GM19438 (cell line): ENCODE results near the gene KCNIP3.

Experiments
- ATAC-seq: cut with Tn5 transposase; IDR thresholded peaks from one replicate; pipeline ENCODE4 v1.9.1; 2021; ENCODE audit warnings: low read depth; ENCODE audit not compliant: unreplicated experiment

Gene KCNIP3

DNA sequence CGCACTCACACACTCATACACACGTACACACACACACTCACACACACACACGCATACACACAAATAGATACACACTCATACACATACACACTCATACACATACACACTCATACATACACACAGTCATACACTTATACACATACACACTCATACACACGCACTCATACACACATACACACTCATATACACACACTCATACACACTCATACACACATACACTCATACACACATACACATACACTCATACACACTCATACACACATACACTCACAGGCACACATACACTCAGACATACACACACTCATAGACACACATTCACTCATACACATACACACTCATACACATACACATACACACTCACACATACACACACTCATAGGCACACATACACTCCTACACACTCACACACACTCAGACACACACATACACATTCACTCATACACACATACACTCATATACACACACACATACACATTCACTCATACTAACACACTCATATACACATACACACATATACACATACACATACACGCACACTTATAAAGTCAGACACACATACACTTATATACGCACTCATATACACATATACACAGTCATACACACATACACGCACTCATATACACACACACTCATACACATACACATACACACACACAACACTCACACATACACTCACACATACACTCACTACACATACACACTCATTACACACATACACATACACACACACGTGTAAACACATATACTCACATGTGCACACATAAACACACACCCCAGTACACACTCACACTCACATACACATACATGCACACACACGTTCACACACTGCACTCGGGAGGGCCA lies 28.7 kb downstream of the KCNIP3 start:
- no peak for ATAC-seq

DNA sequence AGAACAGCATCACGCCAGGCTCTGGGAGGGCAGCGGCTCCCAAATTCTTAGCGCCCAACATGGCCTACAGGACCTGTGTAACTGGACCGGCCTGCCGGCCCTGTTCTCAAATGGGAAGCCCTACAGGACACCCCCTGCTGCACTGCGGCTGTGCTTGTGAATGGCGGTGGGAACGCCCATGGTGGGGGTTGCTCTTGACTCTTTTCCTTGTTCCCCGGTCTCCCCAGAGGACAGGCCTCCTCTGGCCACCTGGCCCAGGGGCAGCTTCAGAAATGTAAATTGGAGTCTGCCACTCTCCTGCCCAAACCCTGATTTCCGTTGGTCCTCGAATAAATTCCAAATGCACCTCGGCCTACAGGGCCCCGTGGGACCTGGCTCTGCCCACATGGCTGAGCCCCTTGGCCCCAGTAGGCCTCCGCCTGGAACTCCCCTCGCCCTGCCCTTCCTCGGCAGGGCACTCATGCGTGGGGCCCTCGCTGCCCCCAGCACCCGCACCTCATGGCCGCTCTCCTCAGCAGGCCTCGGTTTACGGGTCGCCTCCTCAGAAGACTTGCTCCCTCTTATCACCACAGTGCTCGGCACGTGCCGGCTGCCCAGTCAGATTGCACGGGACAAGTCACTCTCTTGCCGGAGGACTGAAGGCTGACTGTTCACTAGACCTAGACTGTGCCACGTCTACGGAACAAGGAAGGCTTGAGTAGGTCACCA lies 29.4 kb downstream of the KCNIP3 start:
- ATAC-seq, result no peak

GRCh38 chr2:95327861-95328260 lies 30.7 kb downstream of the KCNIP3 start:
- ATAC-seq, result no peak

DNA sequence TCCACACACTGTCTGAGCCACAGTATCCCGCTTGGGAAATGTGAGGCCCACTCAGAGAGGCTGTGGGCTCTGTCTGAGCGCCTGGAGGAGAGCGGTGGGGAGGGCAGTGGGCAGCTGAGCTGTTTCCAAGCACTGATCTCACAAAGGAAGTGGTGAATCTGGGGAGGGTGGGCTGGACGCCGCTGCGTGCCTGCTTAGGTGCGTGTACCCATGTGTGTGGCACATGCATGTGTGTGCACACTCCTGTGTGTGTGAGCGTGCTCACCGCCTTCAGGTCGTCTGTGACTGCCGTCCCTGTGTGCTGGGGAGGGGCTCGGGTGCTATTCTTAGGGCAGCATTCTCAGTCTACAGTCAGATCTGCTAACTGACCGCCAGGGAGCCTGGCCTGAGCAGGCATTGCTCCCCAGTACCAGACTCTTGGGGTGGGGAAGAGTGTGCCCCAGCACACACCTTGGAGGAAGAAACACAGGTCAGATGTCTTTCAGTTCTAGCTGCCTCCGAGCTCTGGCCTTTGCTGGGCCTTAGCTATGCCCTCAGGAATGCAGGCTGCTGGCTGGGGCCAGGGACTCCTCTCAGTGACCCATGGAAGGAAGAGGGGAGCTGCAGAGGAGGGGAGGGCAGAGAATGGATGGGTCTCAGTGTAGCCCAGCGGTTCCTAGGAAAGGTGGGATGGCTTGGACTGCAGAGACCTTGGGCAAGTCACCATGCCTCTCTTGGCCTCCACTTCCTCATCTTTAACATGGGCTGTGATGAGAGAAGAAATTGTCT lies 31.4 kb downstream of the KCNIP3 start:
- no peak for ATAC-seq

DNA sequence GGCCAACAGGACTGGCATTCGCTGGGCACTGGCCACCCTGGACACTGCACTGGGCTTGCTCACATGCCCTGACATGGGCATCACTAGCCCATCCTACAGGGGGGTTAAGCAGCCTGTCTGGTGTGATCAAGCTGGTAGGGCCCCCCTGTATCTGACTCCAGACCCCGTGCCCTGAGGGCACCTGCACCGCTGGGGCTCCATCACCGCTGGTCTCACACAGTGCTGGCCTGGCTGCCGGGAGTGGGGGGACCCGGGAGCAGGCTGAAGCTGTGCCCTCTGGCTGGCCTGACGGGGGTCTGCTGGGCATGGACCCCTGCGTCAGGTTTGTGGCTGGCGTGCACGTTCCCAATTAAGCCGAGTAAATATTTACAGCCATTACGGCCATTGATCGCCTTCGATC lies 32.3 kb downstream of the KCNIP3 start:
- no peak for ATAC-seq

DNA sequence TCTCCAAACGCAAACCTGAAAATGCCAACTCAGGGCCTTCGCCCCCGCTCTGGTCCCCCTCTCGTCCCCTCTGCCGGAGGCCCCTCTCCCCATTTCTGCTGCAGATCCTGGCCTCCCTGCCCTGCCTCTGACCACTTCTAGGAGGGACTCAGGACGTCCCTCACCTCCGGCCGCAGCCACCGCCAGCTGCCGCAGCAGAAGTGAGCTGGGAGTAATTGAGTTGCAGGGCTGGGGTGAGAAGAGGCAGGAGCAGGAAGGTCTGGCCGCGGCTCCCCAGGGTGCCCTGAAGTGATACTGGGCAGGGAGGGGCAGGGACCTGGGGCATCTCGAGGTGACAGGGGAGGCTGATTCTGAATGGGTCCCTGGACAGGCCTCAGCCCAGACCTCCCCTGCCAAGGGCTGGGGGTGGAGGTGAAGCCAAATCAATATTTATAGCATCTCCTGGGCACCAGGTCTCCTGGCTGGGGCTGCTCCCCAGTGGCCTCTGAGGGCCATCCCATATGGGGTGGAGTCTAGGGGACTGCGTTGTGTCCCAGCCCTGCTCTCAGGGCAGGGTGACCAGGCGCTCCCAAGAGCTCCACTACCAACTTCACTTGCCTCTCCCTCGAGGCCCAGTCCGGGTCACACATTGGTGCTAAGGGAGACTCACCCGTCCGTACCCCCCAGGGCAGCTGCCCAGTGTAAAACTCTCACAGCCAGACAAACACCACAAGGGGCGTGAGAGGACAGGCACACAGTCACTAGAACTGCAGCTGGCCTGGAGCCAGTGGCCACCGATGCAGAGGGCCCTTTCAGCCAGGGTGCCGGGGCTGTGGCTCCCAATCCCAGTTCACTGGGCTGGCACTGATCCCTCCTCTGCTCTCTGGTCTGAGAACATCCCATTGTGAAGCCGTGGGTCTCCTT lies 33.0 kb downstream of the KCNIP3 start:
- ATAC-seq, result no peak

DNA sequence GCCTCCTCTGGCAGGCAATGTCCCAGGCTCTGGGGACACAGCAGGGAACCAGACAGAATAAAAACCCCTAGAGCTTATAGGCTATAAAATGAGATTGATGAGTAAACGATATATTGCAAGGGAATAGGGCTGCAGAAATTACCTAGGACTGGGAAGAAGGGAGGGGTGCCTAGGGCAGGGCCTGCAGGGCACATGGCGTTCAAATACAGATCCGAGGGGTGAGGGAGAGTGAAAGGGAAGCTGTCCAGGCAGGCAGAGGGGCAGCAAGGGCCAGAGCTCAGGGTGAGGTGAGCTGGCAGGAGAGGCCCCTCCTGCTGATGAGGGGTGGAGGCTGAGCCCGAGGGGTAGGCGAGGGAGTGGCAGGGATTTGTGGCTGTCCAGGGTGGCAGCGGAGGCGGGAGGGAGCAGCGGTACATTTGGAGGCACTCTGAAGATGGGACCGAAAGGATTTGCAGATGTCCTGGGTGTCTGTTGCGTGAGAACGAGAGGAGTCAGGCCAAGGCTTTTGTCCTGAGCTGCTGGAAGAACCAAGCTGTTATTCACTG lies 33.7 kb downstream of the KCNIP3 start:
- no peak for ATAC-seq

GRCh38 chr2:95331606-95332005 lies 34.5 kb downstream of the KCNIP3 start:
- ATAC-seq, result no peak

DNA sequence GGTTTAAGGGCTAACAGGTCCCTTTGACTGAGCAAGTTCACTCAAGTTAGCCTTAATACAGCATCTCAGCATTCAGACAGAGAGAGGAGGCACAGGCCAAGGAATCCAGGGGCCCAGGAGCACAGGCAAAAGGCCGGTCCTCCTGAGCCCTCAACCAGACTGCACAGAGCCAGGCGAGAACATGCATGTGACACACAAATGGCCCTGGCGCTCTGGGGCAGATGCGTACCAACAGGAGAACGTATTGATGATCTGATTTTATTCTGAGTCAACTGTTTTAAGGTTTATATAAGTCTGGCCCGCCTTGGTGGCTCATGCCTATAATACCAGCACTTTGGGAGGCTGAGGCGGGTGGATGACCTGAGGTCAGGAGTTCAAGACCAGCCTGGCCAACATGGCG lies 34.9 kb downstream of the KCNIP3 start:
- ATAC-seq, result no peak

DNA sequence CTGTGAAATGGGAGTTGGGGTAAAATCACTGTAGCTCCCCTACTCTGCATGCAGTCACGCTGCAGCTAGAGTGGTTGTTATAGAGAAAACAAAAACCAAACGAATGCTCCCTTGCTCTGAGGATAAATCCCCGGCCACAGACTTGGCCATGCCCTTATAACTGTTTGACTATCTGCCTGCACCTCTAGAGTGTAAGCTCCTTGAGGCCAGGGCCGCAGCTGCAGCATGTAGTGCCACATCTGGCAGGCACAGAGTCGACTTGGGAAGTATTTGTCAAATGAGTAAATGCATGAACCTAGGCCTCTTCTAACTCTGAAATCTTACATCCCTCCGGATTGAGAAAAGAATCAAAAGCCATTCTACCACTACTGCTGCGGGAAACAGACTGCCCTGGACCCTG lies 35.9 kb downstream of the KCNIP3 start:
- no peak for ATAC-seq

DNA sequence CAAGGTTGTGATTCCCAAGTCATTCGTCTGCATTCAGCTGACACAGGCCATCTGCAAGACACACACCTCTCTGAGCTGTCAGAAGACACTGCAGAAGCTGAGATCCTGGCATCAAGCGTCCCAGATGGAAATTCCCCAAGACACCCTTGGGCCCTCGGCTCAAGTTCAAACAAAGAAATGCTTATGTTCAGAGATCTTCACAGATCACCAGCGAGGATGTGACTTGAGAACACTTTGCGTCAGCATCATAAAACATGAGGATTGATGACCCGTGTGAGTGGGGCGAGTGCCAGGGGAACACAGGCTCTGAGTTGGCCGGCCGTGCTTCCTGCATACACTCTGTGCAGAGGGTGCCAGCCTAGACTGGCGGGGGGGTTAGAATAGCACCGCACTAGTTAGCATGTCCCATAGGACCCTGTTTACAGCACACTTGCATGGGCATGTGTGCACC lies 36.8 kb downstream of the KCNIP3 start:
- no peak for ATAC-seq

DNA sequence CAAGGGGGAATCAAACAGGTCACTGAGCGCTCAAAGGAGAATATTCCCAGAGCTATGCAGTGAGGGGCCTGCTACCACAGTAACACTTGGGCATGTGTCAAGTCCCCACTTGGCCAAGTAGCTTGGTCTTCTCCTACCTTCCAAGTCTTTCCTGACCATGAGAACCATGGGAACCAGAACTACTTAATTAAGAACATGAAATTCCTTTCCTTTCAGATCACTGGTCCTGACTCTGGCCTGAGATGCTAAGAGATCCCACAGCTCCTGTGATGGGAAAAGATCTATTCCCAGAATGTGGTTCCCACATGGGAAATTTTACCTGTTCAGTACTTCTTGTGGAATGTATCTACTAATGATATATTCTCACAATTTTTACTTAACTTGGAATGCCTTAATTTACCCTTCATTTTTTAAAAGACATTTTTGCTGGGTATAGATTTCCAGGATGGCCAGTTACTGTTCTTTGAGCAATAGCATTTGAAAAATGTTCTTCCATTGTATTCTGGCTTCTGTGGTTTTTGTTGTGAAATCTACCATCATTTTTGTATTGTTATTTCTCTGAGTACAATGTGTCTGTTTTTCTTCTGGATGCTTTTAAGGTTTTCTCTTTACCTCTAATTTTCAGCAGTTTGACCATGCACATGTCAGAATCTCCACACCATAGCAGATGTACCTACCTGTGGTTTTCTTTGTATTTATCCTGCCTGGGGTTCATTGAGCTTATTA lies 37.9 kb downstream of the KCNIP3 start:
- ATAC-seq, result no peak

GRCh38 chr2:95336406-95336805 lies 39.3 kb downstream of the KCNIP3 start:
- ATAC-seq, result no peak

- ATAC-seq, result no peak
Observed at GRCh38 chr2:95337829-95338228, 40.7 kb downstream of the KCNIP3 start.

GRCh38 chr2:95342556-95343320 lies 45.6 kb downstream of the KCNIP3 start:
- ATAC-seq, result no peak

DNA sequence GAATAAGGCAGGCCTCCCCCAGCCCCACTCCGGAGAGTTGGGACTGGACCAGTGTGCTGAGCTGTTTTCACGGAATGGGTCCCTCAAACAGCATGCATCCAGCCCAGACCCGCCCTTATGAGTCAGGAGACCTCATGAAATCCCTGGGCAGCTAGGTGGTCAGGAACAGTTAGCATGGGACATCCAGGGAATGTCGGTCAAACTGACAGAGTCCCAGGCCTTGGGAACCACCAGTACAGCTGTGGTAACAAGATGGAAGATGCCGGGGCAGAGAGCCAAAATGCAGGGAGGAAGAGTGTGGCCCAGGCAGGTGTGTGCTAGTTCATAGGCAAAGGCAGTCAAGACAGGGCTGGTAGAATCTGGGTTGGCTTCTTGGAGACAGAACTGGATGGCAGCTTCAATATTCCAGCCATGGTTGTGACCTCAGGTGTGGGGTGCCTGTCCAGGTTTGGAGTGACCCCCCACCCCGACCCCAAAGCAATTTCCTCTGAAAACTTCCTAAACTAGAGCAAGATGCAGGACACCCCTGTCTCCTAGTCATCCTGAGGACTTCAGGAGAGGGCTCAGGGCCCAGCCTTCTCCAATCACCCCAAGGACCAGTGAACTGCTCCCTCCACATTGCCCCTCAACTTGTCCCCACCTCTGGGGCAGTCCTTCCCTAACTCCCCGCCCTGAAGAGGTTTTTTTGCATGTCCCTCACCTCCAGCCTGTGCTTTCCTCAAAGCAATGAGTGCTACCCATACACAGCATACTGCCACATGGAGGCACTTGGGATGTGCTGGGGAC lies 46.5 kb downstream of the KCNIP3 start:
- no peak for ATAC-seq

DNA sequence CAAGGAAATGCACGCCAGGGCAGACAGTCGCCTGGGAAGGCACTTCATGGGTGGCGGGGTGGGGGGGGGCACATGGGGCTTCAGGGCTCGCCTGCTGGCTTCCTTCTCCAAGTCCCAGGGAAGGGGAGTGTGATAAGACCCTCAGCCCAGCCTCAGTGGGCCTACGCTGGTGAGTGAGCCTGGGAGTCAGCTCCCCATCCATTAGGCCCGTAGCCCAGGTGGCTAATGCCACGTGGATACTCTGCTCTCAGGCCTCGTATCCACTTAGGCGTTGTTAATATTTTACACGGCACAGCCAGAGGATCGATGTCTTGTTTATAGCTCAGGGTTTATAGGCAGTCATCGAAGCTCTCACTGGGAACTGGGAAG lies 47.1 kb downstream of the KCNIP3 start:
- ATAC-seq, result no peak

DNA sequence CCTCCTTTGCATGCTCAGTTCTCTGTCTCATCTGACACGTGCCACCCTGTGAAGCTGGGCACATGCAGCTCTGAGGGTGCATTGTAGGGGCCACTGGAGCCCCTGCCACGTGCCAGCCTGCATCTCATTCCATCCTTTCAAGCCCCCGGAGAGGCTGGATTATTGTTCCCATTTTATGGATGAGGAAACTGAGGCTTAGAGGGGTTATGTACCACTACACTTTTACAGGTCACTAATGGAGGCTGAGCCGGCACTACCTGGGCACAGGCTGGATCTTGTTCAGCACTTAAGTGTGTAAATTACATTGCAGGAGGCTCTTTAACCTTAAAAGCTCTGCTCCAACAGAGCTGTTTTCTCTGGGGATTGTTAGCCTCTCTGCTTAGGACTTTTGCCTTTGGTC lies 47.5 kb downstream of the KCNIP3 start:
- ATAC-seq, result no peak
